Ovary (tissue), 3 donors: ENCODE results near the gene ITSN2.

ENCODE experiments used
- EP300 ChIP-seq: sonication (generic); formaldehyde crosslinking; IDR thresholded peaks from one replicate; pipeline ENCODE4 v1.6.1; 2017; ENCODE audit warnings: antibody characterized with exemption
- POLR2A ChIP-seq: fragments of 450-650 bp; IDR thresholded peaks from one replicate; pipeline ENCODE4 v1.6.1; 2017; ENCODE audit warnings: antibody characterized with exemption, mild to moderate bottlenecking, moderate library complexity
- TF ChIP-seq, protein P1 (sequence below), 3 donors: fragments of 450-650 bp in 2 of 3; fragments of 200-600 bp in 1 of 3; IDR thresholded peaks; one replicate each; pipeline versions ENCODE4 v1.5.1 to v1.8.0; 2016 to 2022; ENCODE audit warnings: antibody characterized with exemption in 3 of 3, mild to moderate bottlenecking in 1 of 3
- donor health status: DM: no; HTN: no; CAD: no.

DNA sequence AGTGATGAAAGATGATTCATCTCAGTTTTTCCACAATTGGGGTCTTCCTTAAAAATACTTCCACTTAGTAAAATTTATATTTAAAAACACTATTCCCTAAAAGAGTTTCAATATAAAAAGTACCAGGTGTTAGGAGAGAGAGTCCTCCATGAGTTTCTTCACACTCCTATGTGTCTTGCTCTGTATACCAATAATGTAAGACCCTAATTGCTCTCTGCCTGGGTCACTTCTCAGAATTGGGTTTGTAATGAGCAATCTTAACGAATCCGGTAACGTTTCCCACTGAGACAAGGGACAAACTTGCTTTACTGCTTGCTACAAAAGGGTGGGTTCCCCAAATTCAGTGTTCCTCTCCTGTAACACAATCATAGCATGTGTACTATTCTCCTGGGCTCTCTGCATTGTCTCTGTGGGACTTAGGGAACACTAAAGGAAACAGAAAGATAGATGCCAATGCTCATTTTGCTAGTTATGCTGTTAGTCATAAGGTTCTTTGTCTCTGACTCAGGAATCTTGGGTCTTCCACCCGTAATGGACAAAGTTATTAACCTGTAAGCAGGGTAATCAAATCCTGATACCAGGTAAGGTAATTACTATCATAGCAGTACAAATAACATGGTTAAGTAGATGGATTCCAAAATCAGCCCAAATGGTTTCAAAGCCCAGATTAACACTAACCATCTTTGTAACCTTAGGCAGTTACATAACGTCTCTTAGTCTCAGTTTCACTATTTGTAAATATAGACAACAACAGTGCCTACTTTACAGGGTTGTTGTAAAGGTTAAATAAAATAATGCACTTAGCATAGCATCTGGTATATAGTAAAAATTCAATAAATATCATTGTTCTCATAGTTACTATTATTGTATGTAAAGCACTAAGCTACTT is 46.3 kb downstream of the ITSN2 start:
- TF ChIP-seq, protein P1, sequence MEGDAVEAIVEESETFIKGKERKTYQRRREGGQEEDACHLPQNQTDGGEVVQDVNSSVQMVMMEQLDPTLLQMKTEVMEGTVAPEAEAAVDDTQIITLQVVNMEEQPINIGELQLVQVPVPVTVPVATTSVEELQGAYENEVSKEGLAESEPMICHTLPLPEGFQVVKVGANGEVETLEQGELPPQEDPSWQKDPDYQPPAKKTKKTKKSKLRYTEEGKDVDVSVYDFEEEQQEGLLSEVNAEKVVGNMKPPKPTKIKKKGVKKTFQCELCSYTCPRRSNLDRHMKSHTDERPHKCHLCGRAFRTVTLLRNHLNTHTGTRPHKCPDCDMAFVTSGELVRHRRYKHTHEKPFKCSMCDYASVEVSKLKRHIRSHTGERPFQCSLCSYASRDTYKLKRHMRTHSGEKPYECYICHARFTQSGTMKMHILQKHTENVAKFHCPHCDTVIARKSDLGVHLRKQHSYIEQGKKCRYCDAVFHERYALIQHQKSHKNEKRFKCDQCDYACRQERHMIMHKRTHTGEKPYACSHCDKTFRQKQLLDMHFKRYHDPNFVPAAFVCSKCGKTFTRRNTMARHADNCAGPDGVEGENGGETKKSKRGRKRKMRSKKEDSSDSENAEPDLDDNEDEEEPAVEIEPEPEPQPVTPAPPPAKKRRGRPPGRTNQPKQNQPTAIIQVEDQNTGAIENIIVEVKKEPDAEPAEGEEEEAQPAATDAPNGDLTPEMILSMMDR (IDR thresholded peaks at IDR 0.05) = no peak
- TF ChIP-seq POLR2A (no peak), EP300 (no peak)
